Fibroblast of pulmonary artery (primary cell): ENCODE measurements around the gene CNTNAP5.

Experiments used
- DNase-seq: peaks from one replicate; pipeline ENCODE4 v3.0.0-alpha.2; 2010; ENCODE audit warnings: low read depth
- H3K4me3 ChIP-seq: replicated peaks from 2 replicates; pipeline ENCODE4 v1.5.1; 2011; ENCODE audit warnings: low read depth, mild to moderate bottlenecking, control low read depth, low read length, moderate library complexity
- CTCF ChIP-seq: IDR thresholded peaks from 2 replicates; pipeline ENCODE4 v1.5.1; 2011; ENCODE audit warnings: mild to moderate bottlenecking, control low read depth, low read length, inconsistent platforms; ENCODE audit errors: missing control alignments

The CNTNAP5 gene

DNA sequence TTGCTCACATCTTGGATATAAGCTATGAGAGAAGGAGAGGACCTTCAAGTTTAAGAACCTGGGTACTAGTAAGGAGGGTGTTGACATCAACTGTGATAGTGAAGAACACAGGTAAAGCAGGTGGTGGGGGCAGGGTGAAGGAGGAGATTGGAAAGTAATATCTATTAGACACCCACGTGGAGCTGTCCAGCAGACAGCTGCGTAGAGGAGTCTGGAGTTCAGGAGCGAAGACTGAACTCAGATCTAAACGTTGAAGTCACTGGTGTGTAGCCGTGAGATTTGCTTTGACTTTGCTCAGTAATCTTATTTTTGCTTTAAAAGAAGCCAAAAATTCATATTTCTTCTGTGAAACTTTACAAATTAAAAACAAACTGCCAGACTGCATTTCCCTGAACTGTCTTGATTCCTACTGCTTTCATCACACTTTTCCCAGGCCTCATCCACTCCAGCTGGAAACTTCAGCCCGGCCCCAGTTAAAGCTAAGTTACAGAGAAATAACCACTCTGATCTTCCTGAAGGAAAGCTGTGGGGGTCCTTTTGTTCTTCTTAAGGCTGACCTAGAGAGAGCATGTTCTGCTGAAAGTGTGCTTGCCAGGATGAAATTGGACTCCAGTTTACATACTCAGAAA, 533.3 kb downstream of the CNTNAP5 start:
- H3K4me3 ChIP-seq: no peak overlapping the region
- TF ChIP-seq CTCF: no peak
- no peak for DNase-seq

DNA sequence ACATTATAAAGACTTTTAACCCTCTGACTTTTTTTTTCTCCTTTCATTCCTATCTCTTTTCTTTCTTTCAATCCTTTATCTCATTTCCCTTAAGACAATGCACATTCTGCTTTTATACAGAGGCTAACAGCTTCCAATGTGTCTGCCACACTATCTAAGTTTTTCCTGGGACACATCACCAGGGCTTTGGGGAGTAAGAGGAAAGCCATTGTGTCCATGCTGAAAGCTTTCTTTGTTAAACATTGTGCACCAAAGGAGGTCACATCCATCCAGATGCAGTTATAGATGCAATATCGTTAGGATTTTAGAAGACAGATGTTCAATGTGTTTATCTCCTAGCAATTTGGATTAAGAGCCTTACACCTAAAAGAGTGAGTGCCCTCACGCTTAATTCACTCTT, 534.1 kb downstream of the CNTNAP5 start:
- no peak for DNase-seq
- no peak for TF ChIP-seq CTCF
- H3K4me3 ChIP-seq: no peak overlapping the region

GRCh38 chr2:124560592-124561112, 535.6 kb downstream of the CNTNAP5 start:
- no peak for DNase-seq
- no peak overlapping the region for H3K4me3 ChIP-seq
- TF ChIP-seq CTCF: no peak

- no peak for TF ChIP-seq CTCF
- H3K4me3 ChIP-seq: no peak overlapping the region
- no peak for DNase-seq
Observed at GRCh38 chr2:124561486-124561885, 536.4 kb downstream of the CNTNAP5 start.

DNA sequence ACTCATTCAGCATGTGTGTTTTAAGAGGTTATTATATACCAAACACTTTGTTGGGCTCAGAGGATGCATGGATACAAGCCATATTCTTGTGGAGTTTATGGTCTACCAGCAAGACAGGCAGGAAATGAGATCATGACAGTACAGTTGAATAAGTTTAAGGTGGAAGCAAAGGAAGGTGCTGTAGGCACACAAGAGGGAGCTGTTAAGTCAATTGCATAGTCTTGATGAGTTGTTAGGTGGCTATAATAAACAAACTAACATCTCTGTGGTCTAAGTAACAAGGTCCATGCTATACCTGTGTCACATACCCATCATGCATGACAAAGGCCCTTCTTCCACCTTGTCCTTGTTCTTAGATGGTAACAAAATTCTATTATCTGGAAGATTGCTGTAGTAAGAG, 538.3 kb downstream of the CNTNAP5 start:
- no peak for TF ChIP-seq CTCF
- no peak overlapping the region for H3K4me3 ChIP-seq
- DNase-seq: no peak

DNA sequence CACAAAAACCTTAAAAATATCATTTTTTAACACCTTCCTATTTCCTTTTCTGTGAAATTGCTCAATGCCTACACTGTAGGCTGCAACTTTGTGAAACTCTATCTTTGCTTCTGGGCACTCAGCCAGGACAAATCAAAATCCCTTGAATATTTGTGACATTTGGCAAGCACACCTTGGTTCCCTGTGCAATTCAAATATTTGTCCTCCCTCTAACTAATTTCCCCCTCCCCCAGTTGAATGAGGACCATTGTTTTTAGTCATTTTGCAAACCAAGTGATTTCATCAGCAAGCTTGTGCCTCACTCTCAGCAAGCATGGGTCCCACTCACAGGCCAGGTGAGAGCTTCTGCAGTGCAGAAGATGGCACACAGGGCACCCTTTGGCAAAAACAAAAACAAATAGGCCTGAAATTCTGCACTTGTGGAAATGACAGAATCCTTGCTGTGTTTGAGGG, 541.5 kb downstream of the CNTNAP5 start:
- no peak for TF ChIP-seq CTCF
- DNase-seq: no peak
- H3K4me3 ChIP-seq: no peak overlapping the region

GRCh38 chr2:124570872-124571271, 545.8 kb downstream of the CNTNAP5 start:
- H3K4me3 ChIP-seq: no peak overlapping the region
- no peak for DNase-seq
- TF ChIP-seq CTCF: no peak
